HG03066 (cell line): ENCODE data around the gene TRIM72.
"Not testable (repeated sequence)": the region's sequence is repeated elsewhere in the genome, so short reads cannot be mapped to it uniquely, and the experiment has no call there.

Experiments
- ATAC-seq: cut with Tn5 transposase; IDR thresholded peaks from one replicate; pipeline ENCODE4 v1.9.1; 2021; ENCODE audit warnings: low read depth; ENCODE audit not compliant: unreplicated experiment

Gene TRIM72, protein sequence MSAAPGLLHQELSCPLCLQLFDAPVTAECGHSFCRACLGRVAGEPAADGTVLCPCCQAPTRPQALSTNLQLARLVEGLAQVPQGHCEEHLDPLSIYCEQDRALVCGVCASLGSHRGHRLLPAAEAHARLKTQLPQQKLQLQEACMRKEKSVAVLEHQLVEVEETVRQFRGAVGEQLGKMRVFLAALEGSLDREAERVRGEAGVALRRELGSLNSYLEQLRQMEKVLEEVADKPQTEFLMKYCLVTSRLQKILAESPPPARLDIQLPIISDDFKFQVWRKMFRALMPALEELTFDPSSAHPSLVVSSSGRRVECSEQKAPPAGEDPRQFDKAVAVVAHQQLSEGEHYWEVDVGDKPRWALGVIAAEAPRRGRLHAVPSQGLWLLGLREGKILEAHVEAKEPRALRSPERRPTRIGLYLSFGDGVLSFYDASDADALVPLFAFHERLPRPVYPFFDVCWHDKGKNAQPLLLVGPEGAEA

DNA sequence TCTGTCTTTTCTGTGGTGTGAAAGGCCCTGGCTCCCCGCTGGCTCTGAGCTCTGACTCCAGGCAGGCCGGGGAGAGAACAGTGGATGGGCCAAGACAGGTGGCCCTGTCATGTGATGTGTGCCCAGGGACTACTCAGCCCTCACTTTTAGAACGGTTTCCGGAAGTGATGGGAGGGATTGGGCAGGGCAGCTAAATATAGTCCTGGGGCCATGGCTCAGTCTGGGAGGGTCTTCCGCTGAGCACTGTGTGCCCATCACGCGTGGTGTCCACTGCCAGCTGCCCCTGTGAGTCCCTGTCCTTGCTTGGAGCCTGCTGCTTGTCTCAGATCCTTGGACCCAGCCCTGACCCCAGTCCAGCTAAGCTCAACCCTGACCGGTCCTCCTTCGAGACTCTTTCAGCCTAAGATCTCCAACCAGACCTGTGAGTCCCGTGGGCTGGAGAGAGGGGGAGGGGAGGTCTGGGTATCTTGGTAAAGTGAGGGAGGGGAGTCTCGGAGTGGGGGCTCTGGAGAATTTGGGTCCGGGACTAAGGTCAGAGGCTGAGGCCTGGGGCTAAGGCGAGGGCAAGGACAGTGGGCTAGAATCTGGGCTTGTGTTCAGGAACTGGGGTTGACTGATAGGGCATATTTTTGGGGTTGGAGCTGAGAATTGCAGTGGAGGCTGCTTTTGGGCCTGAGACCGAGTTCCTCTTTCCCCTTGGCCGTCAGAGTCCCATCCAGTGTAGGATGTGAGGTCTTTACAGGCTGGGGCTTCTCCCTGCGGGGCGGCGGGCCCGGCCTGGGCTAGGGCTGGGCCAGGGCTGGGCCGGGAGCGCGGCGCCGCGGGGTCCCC, at the start of gene TRIM72:
TRIM72 (plus strand) TSS at position 243 of the 831 bp plus-strand sequence. CDS start 620 bp downstream, outside the sequence.
- no peak for ATAC-seq

DNA sequence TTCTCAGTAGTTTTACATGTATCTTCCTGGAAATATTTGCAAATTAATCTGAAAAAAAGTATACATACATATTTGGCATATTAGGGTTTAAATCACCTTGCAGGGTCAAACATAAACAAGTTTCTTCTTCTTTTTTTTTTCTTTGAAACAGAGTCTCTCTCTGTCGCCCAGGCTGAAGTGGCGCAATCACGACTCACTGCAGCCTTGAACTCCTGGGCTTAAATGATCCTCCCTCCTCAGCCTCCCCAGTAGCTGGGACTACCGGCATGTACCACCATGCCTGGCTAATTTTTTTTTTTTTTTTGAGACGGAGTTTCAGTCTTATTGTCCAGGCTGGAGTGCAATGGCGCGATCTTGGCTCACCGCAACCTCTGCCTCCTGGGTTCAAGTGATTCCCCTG, 46.6 kb upstream of the TRIM72 start:
- no peak for ATAC-seq

DNA sequence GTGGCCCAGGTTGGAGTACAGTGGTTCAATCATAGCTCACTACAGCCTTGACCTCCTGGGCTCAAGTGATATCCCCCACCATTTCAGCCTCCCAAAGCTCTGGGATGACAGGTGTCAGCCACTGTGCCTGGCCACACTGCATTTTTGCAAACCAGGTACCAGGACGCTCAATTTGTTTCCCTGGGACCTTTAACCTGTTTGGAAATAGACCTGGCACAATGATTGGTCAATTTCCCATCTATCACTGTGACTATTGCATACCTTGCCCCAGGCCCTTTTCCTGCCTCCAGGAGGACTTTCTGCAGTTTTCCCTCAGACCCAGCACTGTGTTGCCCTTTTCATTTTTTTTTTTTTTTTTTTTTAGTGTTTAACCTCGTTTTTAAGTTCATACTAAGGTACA, 45.1 kb upstream of the TRIM72 start:
- ATAC-seq, result no peak

DNA sequence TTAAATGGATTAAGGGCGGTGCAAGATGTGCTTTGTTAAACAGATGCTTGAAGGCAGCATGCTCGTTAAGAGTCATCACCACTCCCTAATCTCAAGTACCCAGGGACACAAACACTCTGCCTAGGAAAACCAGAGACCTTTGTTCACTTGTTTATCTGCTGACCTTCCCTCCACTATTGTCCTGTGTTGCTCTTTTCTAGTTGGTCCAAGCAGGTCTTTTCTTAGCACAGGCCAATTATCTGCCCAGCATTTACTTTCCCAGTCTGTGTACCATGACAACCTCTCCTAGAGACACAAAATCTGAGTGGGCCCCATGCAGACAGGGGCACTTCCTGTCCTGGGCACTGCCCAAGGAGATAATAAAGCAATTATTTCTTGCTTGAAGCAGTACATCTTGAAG, 43.9 kb upstream of the TRIM72 start:
- not testable (repeated sequence) for ATAC-seq

DNA sequence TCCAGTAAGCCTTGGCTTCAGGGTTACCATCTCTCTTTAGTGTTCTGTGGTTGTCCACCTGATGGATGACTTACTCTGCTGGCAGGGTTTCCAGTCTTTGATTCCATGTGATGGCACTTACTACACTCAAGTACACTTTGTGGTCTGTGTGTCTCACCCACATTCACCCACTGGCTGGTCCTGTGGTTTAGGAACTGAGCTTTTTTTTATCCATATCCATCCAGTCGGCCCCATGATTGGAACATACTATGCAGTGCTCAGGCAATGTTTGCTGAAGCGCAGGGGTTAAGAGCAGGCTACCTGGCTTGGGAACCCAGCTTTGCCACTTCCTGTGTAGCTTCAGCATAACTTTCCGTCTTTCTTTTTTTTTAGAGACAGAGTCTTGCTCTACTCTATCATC, 36.8 kb upstream of the TRIM72 start:
- ATAC-seq, result no peak

DNA sequence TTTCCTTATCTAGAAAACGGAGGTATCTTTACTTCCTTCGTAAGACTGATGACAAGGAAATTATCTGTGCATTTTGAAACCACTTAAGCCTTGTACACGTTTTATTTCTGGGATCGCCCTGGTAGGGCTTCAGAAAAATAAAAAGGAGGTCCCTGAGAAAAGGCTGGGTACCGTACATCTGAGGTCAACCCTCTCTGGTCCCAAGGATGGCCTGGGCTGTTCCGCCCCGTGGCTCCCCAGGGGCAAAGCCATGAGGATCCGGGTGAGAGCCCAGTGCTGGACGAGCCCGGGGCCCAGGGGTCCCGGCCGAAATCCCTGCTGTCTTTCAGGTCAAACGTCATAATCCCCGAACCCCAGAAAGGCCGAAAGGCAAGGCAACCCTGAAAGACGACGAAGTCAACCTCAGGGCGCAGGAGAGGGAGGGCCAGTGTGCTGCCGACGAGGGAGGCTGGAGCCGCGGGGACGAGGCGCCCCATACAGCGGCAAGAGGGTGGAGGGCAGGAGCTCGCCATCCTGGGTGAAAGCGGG, 34.6 kb upstream of the TRIM72 start:
- peak; percentile 1 for ATAC-seq

DNA sequence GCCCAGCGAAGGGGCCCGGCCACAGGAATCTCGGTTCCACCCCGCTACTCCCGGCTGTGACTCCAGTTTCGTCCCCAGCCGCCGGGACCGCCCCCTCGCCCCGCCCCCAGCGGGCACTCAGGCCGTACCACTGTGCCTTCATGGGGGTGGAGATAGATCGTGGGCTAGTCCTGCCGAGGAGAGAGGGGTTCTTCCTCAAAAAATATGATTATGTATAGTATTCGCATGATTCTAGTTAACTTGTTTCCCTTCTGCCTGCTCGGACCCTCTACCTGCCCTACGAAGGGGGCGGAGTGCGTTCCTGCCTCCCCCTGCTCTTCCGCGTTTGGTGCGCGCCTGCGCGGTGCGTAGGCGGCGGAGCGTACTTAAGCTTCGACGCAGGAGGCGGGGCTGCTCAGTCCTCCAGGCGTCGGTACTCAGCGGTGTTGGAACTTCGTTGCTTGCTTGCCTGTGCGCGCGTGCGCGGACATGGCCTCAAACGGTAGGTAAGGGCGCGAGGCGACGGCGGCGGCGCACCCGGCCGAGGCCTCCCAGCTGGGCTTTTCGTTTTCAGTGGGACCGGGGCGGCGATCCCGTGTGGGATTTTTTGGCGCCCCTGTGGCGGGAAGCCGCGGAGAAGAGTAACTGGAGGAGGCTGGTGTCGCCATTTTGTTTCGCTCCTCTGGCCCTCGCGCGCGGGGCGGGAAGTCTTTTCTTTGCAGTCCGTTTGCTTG, 34.0 kb upstream of the TRIM72 start, which contains the start of gene FUS:
FUS (plus strand) TSS at position 393 of the 713 bp plus-strand sequence; CDS start at position 469, 76 bp downstream.
- peak; percentile 46 for ATAC-seq

DNA sequence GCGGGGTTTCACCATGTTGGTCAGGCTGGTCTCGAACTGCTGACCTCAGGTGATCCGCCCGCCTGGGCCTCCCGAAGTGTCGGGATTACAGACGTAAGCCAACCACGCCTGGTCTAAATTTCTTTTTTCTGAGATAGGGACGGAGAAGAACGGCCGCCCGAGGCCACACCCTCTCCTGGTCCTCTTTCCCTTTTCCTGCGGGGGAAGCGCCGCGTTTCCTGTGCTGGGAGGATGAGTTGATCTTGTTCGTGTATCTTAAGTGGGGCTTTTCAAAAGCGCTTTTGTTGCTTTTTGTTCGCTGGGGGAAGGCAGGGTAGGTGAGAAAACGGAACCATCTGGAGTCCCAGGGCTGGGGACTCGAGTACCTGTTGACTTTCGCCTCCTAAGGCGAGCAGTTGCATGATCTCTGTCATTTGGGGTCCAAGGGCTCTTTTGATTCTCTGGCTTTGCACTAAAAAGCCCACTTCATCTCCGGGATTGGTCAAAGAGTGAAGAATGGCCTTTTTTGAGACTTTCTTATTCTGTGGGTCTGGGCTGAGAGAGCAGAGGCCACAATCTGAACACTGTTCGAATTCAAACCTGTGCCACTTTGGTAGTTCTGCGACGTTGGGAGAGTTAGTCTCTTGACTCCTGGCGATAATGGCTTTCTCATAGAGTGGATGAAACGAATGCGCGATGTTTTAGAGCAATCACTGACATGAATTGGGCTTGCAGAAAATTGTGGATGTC, 32.7 kb upstream of the TRIM72 start:
- ATAC-seq, result no peak

DNA sequence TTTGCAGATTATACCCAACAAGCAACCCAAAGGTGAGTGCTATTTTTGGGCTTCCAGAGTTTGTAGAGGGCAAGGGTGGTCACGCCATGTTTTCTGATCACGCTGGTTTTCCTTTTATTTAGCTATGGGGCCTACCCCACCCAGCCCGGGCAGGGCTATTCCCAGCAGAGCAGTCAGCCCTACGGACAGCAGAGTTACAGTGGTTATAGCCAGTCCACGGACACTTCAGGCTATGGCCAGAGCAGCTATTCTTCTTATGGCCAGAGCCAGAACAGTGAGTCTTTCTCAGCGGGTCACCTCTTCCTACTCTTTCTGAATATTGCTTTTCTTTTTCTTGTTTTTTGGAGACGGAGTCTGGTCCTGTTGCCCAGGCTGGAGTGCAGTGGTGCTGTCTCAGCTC, 31.5 kb upstream of the TRIM72 start:
- no peak for ATAC-seq

DNA sequence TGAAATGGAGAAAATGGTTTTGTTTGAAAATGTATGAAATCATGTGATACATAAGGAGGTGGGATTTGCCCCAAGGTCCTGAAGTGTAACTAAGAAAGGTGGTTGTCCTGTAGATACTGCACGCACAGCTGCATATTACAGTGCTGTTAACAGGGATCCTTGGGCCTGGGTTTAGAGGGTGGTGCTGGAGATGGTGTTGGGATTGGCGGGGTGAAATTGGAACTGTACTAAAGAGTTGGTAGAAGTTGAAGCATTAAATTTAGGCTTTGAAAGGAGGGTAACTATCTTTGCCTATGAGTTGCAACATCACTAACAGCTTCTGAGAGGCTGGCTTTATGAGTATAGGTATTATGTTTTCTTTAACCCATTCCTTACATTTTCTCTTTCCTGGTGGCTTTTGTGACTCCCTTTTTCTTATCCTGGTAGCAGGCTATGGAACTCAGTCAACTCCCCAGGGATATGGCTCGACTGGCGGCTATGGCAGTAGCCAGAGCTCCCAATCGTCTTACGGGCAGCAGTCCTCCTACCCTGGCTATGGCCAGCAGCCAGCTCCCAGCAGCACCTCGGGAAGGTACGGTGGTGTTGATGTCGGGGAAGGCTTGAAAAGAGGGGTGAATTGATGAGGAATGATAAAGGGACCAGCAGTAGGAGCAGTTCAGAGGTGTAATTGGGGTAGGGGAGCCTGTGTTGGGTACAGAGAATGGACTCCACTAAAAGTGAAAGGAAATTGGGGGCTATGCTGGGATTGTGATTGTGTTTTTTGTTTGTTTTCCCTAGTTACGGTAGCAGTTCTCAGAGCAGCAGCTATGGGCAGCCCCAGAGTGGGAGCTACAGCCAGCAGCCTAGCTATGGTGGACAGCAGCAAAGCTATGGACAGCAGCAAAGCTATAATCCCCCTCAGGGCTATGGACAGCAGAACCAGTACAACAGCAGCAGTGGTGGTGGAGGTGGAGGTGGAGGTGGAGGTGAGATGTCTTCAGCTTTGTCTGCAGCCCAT, 30.2 kb upstream of the TRIM72 start:
- ATAC-seq, result no peak

DNA sequence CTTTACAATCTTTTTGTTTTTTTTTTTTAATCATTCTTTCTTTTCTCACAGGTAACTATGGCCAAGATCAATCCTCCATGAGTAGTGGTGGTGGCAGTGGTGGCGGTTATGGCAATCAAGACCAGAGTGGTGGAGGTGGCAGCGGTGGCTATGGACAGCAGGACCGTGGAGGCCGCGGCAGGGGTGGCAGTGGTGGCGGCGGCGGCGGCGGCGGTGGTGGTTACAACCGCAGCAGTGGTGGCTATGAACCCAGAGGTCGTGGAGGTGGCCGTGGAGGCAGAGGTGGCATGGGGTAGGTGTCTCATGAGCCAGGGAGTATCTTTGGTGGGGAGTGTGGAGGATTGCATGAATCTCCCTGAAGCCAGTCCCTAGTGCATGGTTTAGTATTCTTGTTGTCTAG, 29.0 kb upstream of the TRIM72 start:
- no peak for ATAC-seq

DNA sequence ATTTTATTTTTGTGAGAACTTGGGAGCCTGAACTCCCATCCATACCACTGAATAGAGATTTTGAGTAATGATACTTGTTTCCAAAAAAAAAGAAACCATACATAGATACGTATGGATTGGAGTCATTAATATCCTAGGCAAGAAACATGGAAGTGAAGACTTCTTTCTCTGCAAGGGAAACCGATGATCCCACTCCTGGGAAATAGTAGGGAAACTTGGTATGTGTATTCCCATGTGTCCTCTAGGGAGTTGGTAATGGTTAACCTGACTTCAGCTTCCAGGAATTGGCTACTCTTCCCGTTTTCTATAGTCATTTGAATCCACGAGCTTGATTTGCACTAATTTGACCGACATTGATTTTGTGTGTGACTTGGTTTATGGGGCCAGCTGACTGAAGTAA, 28.6 kb upstream of the TRIM72 start:
- no peak for ATAC-seq

DNA sequence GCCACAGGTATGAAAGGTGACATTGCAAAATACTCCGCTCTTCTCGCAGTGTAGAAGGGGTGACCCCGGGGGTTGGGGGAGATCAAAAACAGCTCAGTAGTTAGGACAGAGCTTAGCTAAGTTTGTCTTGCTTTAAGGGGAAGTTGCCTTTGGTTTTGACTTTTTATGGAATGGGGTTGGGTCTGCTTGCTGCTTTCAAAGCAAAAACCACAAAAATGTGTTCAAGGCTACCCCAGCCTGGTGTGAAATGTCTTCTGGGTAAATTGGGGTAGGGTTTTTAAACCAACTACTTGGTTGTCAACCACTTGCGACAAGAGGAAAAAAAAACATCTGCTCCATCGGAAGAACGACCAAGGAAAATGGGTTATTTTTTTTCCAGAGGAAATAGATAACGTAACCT, 27.7 kb upstream of the TRIM72 start:
- no peak for ATAC-seq

DNA sequence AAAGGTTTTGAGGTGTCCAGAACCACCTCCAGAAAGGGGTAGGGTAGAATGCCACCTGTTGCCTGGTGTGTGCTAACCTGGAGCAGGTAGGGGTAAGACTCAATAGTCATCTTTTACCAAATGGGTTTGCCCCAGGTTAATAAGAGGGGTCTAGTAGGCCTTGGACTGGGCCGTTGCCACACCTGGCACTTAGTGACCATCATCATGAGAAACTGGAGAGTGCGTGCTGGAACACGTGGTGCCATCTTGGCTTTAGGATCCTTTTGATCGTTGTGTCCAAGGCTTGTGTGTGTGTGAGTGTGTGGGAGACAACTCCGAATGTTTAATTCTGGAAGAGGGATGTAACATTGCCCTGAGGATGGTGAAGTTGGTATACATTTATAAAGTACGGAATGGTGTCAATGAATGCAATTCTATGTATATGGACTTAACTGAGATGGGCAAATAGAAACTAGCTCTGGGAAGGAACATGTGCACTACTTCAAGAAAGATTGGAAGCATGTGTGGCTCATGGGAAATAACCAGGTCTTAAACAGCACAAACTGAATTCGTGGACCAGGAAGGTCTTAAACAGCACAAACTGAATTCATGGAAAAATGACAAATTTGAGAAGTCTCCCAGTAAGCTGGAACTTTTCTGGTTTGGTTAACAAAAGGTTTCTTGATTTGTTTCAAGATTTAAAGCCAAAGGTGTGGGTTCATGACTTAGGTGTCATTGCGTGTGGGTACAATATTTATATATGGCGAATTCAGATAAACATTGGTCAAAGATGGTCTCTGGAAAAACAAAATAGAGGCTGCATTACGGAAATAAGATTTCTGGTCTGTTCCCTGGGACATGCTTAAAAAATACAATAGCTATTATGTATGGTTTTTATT, 26.8 kb upstream of the TRIM72 start:
- ATAC-seq, result no peak

DNA sequence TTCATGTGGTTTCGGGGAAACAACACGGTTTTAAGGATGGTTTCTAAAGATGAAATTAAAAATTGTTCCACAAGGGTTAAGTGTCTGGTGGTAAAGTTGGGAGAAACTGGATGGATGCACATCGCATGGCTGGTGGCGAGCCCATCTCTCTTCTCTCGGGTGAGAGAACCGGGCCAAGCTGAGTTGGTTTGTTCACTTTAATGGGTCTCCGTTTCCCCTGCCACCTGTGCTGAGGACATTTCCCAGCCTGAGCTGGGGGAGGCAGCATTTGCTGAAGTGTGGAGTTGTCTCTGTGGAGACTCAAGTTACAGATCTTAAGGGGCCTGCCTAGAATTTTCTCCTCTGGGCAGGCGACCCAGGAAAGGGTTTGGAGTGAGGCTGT, 26.1 kb upstream of the TRIM72 start:
- no peak for ATAC-seq

DNA sequence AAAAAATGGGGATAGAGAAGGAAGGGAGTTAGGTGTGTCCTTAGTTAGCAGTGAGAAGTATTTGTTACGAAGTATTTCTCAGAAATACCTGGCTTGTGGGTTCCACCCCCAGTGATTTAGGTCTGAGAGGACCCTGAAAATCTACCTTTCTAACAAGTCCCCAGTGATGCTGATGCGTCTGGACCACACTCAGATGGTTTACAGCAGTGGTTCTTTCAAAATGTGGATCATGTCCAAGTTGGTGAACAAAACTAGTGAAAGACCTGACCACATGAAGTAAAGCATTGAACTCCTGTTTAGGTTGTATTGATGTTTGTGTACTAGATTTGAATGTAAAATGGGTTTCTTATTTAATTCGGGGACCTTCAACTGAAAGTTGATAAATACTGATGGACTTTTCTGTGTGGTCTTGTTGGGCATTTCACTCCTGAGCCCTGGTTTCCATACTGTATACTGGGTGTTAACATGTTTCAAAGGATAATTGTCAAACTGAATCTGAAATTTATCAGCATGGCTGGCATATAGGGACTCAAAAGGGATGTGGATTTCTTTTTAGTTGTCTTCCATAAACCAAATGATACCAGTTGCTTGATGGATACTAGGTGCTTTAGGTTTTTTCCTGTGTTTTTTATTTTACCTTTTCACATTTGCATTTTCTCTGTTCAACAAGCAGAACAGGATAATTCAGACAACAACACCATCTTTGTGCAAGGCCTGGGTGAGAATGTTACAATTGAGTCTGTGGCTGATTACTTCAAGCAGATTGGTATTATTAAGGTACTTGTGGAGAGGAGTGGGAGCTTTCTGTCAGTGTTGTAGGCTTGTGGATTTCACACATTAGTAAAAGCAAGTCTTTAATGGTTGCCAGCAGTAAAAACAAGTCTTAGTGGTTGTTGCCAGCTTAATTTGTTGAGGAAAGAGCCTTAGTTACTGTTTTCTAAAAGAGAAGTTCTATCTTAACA, 25.2 kb upstream of the TRIM72 start:
- ATAC-seq, result no peak

DNA sequence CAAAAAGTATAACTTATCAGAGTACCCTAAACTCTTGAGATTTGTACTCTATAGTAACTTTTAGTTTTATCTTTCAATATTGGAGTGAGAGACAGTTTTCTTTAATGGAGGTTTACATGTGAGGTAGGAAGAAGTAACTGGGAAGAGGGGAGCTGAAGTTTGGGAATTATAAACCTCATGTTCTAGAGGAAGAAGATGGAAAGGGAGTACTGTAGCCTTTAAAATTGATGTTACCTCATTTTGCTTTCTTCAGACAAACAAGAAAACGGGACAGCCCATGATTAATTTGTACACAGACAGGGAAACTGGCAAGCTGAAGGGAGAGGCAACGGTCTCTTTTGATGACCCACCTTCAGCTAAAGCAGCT, 24.5 kb upstream of the TRIM72 start:
- ATAC-seq, result no peak
